ENCODE data around the gene STAC2.

STAC2 gene

GRCh38 chr17:39165841-39166349 lies 59.9 kb downstream of the STAC2 start, which contains the start of gene ARL5C:
TSS of gene ARL5C (minus strand) at chr17:39166161. CDS start at chr17:39165760, 401 bp downstream.
- no peak for DNase-seq (ENCODE audit: low read depth)
- TF ChIP-seq CTCF (conservative IDR thresholded peaks at IDR 0.05; ENCODE audit: low read depth, low read length) = no peak
- peak within 1 kb of the TSS; percentile 54 for H3K4me3 ChIP-seq (ENCODE audit: low read length)

- H3K4me3 ChIP-seq (ENCODE audit: low read length) = peak overlapping the region; percentile 54
- no peak for TF ChIP-seq CTCF (conservative IDR thresholded peaks at IDR 0.05; ENCODE audit: low read depth, low read length)
- no peak for DNase-seq (ENCODE audit: low read depth)
Measured at GRCh38 chr17:39165178-39165840, 60.4 kb downstream of the STAC2 start.

GRCh38 chr17:39164675-39165143 lies 61.0 kb downstream of the STAC2 start:
- peak; percentile 59 for DNase-seq (ENCODE audit: low read depth)
- TF ChIP-seq CTCF (conservative IDR thresholded peaks at IDR 0.05; ENCODE audit: low read depth, low read length) = peak; percentile 96
- peak overlapping the region; percentile 54 for H3K4me3 ChIP-seq (ENCODE audit: low read length)

- H3K4me3 ChIP-seq (ENCODE audit: low read length) = no peak overlapping the region
- TF ChIP-seq CTCF (conservative IDR thresholded peaks at IDR 0.05; ENCODE audit: low read depth, low read length) = no peak
- no peak for DNase-seq (ENCODE audit: low read depth)
Measured at GRCh38 chr17:39161962-39162361, 63.8 kb downstream of the STAC2 start.
